ENCODE measurements around the gene CLEC10A. TPM values are rescaled to one million over a fixed set of nuclear protein-coding genes. Genes with fewer than 3 reads are reported as not detected.
"Not testable (repeated sequence)": the region's sequence is repeated elsewhere in the genome, so short reads cannot be mapped to it uniquely, and the experiment has no call there.

CLEC10A gene
- total RNA-seq, 1 donor from 2014 or later, result 2.8 TPM

DNA sequence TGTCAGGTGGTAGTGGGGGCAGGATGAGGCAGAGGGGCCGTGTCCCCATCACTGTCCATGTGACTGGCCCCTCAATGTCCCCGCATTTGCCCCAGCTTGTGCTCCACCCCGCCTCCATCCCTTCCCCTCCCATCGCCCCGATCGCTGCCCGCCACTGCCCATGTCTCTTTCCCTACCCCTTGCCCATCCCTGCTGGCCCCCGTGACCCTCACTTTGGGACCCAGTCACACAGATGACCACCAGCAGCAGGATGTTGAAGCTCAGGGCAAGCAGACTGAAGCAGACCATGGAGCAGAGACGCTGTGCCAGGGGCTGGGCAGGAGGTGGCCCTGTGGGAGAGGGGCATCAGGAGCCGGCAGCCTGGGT, 28.5 kb upstream of the CLEC10A start:
- DNase-seq, result no peak

DNA sequence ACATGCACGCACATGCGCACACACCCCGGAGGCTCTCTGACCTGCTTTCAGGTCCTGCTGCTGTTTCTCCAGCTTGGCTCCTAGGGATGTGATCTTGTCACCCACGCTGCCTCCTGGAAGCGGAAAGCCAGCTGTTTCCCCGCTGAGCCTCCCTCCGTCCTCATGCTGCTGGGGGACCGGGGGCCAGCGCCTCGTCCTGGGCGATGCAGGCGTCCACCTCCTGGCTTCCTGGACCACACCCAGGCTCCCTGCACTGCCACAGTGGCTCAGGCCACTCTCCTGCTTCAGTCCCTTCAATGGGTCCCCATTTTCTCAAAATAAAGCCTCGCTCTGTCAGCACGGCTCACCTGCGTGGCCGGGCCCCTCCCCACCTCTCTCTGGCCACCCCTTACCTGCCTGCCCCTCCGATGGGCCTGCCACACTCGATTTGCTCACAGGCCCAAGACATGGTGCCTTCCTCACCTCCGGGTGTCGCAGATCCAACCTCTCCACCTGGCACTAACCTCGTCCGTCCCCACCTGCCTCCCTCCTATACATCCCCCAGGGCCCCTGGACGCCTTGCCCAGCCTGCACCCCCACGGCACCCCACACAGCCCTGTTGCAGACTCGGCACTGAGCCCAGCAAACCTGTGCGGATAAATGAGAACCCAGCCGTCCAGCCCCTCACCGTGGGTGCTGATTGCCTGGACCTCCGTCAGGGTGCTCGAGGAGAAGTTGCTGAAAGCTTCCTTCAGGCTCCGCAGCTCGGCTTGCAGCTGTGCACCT, 27.9 kb upstream of the CLEC10A start:
- no peak for DNase-seq

DNA sequence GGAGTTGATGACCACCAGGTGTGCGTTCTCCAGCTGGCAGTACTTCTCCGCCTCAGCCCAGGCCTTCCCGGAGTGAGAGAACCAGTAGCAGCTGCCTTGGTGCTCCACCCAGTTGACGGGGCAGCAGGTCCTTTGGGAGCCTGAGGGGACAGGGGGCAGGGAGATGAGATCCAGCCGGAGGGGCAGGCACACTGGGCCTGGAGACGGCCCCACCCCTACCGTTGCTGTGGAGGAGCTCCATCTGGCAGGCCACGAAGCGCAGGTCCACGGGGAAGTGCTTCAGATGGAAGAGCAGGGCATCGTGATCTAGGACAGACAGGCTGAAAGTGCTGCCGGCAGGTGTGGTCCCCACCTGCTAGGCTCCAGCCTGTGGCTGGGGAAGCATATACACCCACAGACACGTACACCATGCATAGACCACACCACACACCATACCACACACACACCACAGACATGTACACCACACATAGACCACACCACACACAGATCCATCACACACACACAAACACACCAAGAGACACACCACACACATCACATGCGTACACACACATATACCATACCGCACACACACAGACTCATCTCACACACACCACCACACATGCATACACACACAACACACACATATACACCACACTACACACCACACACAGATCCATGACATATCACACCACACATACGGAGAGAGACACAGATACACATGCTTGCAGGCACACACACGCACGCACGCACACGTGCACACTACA, 27.1 kb upstream of the CLEC10A start:
- peak; percentile 52 for DNase-seq

DNA sequence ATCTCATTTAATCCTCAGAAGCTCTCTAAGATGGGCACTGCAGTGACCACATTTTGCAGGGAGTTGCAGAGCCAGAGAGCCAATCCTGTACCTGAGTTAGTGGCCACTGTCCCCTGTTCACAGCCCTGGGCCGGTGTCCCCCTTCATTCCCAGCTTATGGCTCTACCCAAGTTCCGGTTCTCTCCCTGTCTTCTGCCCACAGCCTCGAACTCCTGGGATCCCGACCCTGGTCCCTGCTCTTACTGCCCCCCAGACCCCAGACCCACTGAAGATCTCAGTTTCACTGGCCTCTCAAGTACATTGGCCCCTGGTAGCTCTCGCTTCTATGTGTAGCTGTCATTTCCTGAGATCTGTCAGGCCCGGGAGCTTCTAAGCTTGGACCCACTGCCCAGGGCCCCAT, 22.4 kb upstream of the CLEC10A start:
- no peak for DNase-seq

DNA sequence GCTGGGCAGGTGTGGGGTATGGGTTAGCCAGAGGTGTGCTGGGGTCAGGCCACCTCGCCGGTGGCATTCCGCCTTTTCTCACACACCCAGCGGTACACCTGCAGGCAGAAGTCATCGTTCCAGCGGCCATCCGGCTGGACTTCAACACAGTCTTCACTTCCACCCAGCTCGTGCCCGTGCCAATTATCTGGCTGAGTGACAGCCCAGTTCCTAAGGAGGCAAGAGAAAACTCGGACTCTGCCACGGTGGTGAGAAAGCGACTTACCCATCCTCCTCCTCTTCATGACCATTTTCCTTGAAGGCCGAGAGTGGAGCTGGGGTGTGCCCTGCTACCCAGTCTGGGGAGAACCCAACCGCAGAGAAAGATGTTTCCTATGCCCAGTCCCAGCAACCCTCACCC, 21.5 kb upstream of the CLEC10A start:
- DNase-seq, result no peak

DNA sequence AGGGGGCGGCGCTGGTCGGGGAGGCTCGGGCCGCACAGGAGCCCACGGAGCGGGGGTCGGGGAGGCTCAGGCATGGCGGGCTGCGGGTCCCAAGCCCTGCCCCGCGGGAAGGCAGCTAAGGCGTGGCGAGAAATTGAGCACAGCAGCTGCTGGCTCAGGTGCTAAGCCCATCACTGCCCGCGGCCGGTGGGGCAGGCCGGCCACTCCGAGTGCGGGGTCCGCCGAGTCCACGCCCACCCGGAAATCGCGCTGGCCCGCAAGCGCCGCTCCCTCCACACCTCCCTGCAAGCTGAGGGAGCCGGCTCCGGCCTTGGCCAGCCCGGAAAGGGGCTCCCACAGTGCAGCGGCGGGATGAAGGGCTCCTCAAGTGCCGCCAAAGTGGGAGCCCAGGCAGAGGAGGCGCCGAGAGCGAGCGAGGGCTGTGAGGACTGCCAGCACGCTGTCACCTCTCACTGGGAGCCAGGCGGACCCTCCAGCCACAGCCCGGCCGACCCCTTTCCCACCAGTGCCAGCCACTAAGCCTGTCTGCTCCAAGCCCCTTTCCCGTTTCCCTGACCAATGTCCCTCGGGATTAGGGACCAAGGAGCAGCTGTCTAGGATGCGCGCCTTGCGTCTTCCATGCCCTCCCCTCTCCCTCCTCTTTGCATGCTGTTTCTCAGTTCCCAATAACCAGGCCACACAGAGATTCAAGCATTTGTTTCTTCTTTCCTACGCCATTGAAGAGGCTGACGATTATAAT, 20.8 kb upstream of the CLEC10A start:
- not testable (repeated sequence) for DNase-seq

DNA sequence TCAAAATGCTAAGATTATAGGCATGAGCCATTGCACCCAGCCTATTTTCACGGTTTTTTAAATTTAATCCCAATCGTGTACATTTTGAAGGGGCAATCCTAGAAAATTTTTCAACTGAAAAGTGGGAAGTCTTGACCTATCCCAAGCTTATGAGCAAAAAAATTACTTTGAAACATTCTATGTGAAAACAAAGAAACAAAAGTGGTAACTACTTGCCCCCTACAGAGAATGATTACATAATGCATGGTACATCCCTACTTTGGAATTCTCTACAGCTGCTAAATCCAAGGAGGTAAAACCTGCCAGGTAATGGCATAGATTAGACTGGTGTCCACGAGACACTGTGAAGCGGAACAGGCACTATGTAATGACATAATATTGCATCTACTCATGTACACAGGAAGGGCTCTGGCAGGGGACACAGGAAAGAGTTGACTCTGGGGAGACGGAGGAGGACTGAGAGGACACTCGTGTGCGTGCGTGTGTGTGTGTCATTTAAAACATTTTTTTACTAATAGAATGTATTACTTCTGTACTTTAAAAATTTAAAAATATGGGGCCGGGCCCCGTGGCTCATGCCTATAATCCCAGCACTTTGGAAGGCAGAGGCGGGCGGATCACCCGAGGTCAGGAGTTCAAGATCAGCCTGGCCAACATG, 18.9 kb upstream of the CLEC10A start:
- no peak for DNase-seq

DNA sequence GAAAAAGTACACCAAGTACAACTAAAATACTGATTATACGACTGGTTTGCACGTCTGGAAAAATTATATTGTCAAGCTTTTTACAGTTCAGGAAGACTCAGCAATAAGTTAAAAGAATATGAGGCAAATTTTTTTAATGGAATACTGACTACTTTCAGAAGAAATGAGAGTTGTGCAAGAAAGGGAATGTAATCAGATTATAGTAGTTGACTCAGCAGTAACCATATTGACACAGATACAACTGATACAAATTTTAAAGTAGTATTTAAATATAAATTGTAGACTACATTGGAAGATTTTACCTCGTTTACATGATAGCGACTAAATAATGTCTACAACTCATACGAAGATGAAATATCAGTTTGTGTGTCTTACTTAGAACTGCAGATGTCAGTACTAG, 17.9 kb upstream of the CLEC10A start:
- DNase-seq, result no peak

DNA sequence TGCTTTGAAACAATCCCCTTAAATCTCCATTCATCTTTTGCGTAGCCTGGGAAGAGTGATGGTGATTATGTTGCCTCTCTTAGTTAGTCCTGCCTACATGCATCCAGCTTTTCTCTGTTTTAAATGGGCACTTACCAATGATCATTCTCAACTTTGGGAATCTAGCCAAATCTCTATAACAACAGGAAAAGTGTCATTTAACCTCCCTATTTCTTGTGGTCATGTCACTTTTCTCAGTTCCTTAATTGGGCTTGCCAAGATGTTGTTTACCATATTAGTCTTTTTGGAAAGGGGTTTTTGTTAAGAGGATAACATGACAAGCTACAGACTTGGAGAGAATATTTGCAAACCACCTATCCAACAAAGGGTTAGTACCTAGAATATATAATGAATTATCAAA, 15.6 kb upstream of the CLEC10A start:
- DNase-seq, result no peak

DNA sequence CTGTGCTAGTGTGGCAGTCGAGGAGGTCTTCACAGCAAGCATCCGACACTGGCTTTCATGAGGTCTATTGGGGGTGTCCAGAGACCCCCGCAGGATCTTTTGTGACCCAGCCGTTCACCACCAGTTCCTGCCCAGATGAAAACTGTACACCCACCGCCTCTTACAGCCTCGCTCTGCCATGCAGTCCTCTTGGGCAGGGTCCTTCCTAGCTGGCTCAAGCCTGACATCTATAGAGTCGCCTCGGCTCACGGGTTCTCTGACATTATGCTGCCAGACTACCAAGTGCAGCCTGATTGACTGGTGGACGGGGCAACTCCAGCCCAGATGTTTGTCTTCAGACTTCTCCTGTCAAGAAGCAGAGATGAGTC, 14.6 kb upstream of the CLEC10A start:
- no peak for DNase-seq

DNA sequence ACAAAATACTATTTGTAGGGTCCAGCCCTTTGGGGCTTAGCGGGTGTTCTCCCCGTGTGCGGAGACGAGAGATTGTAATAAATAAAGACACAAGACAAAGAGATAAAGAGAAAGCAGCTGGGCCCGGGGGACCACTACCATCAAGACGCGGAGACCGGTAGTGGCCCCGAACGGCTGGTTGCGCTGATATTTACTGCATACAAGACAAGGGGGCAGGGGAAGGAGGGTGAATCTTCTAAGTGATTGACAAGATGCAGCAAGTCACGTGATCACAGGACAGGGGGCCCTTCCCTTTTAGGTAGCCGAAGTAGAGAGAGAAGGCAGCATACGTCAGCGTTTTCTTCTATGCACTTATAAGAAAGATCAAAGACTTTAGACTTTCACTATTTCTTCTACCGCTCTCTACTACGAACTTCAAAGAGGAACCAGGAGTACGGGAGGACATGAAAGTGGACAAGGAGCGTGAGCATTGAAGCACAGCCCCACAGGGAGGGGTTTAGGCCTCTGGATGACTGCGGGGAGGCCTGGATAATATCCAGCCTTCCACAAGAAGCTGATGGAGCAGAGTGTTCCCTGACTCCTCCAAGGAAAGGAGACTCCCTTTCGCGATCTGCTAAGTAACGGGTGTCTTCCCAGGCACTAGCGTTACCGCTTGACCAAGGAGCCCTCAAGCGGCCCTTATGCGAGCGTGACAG, 11.4 kb upstream of the CLEC10A start:
- DNase-seq, result not testable (repeated sequence)

DNA sequence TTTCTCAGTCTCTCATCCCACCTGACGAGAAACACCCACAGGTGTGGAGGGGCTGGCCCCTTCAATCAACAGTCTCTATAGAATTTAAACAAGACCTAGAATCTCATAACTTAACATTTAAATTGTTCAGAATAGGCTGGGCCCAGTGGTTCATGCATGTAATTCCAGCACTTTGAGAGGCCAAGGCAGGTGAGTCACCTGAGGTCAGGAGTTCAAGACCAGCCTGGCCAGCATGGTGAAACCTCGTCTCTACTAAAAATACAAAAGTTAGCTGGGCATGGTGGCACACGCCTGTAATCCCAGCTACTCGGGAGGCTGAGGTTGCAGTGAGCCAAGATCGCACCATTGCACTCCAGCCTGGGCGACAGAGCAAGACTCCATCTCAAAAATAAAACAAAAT, 9.5 kb upstream of the CLEC10A start:
- DNase-seq, result not testable (repeated sequence)

DNA sequence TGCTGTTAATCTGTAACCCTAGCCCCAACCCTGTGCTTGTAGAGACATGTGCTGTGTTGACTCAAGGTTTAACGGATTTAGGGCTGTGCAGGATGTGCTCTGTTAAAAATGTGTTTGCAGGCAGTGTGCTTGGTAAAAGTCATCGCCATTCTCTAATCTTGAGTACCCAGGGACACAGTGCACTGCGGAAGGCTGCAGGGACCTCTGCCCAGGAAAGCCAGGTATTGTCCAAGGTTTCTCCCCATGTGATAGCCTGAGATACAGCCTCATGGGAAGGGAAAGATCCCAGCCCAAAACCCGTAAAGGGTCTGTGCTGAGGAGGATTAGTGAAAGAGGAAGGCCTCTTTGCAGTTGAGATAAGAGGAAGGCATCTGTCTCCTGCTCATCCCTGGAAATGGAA, 8.4 kb upstream of the CLEC10A start:
- DNase-seq, result peak; percentile 46

DNA sequence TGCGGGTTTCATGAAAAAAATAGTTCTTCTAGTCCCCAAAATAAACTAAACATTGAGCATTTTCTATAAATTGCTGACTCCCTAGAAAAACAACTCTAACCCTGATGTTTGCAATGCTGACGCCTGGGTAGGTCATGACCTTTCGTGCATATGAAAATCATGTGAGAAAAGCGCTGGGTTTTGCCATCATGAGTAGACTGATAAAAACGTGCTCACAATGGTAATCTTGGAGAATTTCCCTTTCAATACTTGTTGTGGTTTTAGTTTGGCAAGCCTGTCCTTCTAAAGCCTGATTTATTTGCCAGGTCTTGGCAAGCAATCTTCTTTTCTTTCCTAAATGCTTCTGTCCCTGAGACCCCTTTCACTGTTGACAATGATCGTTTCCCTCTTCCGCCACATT, 4.0 kb upstream of the CLEC10A start:
- no peak for DNase-seq

DNA sequence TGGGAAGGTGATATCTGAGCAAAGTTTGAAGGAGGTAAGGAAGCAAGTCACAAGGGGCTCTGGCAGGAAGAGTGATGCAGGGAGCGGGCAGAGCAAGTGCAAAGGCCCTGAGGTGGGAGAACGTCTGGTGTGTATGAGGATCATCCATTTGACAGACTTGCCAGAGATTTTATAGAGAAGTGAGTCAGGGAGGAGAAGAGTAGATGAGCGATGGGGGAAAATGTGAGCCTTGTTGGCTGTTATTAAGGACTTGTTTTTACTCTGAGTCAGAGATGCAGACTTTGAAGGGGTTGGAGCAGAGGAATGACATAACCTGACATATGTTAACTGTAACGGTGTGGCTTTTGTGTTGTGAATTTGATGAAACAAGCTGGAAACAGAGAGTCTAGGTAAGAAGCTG, 3.5 kb upstream of the CLEC10A start:
- no peak for DNase-seq

DNA sequence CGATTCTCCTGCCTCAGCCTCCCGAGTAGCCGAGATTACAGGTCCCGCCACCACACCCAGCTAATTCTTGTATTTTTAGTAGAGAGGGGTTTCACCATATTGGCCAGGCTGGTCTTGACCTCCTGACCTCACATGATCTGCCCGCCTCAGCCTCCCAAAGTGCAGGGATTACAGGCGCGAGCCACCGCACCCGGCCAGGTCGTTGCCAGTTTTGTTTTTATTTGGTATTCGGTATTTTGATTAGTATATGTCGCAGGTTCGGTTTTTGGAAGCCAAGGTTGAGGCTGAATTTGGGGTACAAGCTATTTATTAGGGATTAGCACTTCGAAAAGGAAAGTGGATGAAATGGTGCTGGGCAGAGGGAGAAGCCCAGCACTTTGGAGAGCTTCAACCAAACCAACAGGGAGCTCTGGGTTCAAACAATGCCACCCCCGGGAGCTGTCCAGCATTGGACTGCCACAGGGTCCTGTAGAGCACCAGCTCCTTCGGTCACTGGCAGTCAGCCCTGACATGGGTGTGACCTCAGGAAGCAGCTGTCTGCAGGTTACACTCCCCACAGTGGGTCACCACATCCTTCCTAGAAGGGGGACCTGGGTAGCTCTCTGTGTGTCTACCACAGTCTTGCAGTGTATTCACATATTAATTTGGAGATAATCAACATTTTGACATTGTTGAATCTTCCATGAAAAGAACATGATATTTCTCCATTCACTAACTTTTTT, 1.5 kb upstream of the CLEC10A start:
- DNase-seq, result no peak

DNA sequence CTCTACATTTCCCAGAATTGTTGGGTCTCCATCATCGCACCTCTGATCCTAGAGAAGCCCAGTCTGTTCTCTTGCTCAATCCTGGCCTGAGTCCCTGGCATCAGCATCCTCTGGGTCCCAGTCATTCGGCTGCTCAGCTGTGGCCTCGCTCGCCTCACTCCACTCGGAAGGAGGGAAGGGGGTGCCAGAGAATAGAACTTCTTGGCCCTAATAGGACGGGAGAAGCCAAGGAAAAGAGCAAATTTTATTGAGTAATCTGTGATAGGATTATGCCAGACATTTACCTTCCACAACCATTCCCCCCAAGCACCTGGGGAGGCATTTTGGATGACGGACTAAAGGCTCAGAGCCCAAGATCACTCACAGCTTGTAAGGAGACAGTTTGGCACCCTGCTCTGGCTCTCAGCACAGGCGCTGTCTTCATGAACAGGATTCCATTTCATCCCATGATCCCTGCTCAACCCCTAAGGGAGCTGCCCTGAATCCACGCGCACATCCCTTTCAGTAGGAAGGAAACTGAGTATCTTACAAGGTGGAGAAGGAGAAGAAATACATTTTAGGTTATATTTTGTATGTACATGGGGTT, 498 bp upstream of the CLEC10A start:
- DNase-seq, result peak; percentile 20

DNA sequence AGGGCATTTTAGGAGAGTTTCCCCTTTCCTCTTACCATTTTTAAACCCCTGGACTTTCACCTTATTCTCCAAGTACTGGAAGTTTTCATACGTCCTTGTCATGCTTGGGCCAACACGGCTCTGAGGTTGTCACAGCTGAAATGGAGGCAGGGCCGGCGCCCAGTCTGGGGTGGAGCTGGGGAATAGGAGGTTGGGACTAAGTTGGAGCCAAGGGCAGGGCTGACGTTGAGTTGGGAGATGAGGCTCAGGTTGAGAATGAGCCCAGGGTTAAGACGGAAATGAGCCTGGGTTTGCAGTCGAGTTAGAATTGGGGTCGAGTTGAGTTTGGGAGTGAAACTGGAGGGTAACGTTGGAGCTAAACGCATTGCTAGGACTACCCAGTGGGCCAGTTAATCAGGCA, 1.3 kb downstream of the CLEC10A start:
- no peak for DNase-seq

DNA sequence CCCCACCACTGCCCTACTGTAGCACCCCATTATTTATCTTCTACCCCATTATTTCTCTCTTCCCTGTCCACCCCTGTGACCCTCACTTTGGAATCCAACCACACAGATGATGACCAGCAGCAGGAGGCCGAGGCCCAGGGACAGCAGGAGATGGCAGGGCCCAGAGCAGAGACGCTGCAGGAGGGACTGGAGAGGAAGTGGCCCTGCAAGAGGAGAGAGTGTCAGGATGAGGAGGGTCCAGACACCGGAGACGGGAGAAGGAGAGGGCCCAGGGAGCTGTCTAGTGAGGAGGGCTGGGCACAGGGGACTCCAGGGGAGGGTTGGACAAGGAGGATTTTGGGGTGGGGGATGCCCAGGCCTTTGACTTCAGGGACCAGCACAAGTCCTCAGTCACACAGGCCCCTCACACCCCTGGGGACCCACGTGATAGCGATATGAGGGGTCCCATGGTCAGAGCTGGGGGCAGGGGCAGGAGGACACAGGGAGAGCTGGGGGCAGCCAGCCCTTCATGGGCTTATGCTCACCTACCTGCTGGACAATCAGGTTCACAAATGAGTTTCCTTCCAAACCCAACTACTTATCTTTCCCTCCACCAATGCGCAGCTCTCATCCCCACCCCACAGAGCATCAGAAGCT, 2.0 kb downstream of the CLEC10A start:
- no peak for DNase-seq

DNA sequence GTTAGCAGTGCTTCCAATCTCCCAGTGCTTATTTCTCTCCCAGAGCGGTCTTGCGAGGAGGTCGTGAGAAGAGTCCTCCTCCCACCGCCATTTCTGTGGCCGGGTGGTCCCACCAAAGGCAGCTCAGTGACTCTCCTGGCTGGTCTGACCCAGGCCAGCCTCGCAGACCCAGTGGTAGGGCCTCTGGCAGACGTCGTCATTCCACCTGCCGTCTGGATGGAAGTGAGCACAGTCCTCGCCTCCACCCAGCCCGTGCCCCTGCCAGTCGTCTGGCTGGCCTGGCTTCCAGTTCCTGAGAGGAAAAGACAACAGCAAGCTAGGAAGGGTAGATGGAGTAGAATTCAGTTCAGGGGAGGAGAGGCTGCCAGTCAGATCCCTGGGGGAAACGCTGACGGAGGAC, 5.1 kb downstream of the CLEC10A start:
- DNase-seq, result no peak

DNA sequence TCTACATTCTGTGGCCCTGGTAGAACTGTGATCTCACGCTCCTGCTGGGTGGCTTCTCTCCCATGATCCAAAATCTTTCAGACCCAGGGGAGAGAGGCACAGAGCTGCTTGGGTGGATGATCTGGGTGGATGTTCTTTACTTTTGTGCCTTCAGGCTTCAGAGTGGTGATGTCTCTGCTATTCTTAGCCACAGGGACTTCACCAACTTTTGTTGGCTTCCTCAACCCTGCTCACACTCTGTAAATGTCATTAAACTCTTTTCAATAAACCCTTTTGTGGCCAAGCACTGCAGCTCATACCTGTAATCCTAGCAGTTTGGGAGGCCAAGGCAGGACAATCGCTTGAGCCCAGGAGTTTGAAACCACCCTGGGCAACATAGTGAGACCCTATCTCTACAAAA, 7.6 kb downstream of the CLEC10A start:
- DNase-seq, result no peak
